HG02678 (cell line): ENCODE data around the gene LYST.
"Not testable (repeated sequence)": the region's sequence is repeated elsewhere in the genome, so short reads cannot be mapped to it uniquely, and the experiment has no call there.

Experiments used
- ATAC-seq: cut with Tn5 transposase; IDR thresholded peaks from one replicate; pipeline ENCODE4 v1.9.1; 2021; ENCODE audit warnings: mild to moderate bottlenecking, moderate library complexity; ENCODE audit not compliant: unreplicated experiment

Gene LYST

GRCh38 chr1:235866205-235866912 is at the start of gene LYST:
TSS of gene LYST (minus strand) at chr1:235866906. CDS start at chr1:235830417, 36,489 bp downstream.
- ATAC-seq = peak; percentile 45

- not testable (repeated sequence) for ATAC-seq
Measured at GRCh38 chr1:235915489-235915888, 48.8 kb upstream of the LYST start.

GRCh38 chr1:235913311-235913710 is 46.6 kb upstream of the LYST start:
- ATAC-seq = no peak

- ATAC-seq = no peak
Measured at GRCh38 chr1:235911876-235912275, 45.2 kb upstream of the LYST start.

GRCh38 chr1:235911300-235911662 is 44.6 kb upstream of the LYST start:
- ATAC-seq = no peak

GRCh38 chr1:235910357-235911299 is 43.9 kb upstream of the LYST start:
- ATAC-seq = no peak

GRCh38 chr1:235908742-235909520 is 42.2 kb upstream of the LYST start:
- ATAC-seq = no peak

GRCh38 chr1:235907897-235908240 is 41.2 kb upstream of the LYST start:
- ATAC-seq = no peak

GRCh38 chr1:235907187-235907896 is 40.6 kb upstream of the LYST start:
- no peak for ATAC-seq

- no peak for ATAC-seq
Measured at GRCh38 chr1:235906436-235906835, 39.7 kb upstream of the LYST start.

- ATAC-seq = not testable (repeated sequence)
Measured at GRCh38 chr1:235903809-235904208, 37.1 kb upstream of the LYST start.

- no peak for ATAC-seq
Measured at GRCh38 chr1:235902677-235903542, 36.2 kb upstream of the LYST start.

GRCh38 chr1:235901461-235901860 is 34.8 kb upstream of the LYST start:
- no peak for ATAC-seq

GRCh38 chr1:235898126-235898525 is 31.4 kb upstream of the LYST start:
- ATAC-seq = no peak

GRCh38 chr1:235893840-235894239 is 27.1 kb upstream of the LYST start:
- no peak for ATAC-seq

- ATAC-seq = no peak
Measured at GRCh38 chr1:235892734-235893413, 26.2 kb upstream of the LYST start.

GRCh38 chr1:235892202-235892601 is 25.5 kb upstream of the LYST start:
- ATAC-seq = peak; percentile 39

GRCh38 chr1:235888119-235888643 is 21.5 kb upstream of the LYST start:
- ATAC-seq = peak; percentile 82

- ATAC-seq = no peak
Measured at GRCh38 chr1:235887676-235888075, 21.0 kb upstream of the LYST start.
